Aorta (tissue), 5 donors: ENCODE results near the gene MEX3D. TPM values are rescaled to one million over a fixed set of nuclear protein-coding genes. Genes with fewer than 3 reads are reported as not detected.

Source experiments
- ATAC-seq: fragments of 200-7000 bp; cut with Tn5 transposase; one replicate; pipeline ENCODE4 v1.9.1; 2022; ENCODE audit warnings: moderate library complexity; ENCODE audit not compliant: low FRiP score
- DNase-seq, 2 donors: peaks; one replicate each; pipeline ENCODE4 v3.0.0-alpha.2; 2020
- H3K27ac ChIP-seq, 2 donors: one replicate each; pipeline ENCODE4 v1.5.1; 2013; ENCODE audit warnings: low read length in 2 of 2, mild to moderate bottlenecking in 2 of 2, moderate library complexity in 2 of 2, control low read depth in 1 of 2, inconsistent platforms in 1 of 2, low read depth in 1 of 2
- H3K27me3 ChIP-seq, 2 donors: one replicate each; pipeline ENCODE4 v1.6.1; 2013; ENCODE audit warnings: control low read depth in 1 of 2, low read length in 1 of 2, mild to moderate bottlenecking in 1 of 2, moderate library complexity in 1 of 2; ENCODE audit not compliant: insufficient read depth in 2 of 2, control insufficient read depth in 1 of 2
- H3K36me3 ChIP-seq, 2 donors: one replicate each; pipeline ENCODE4 v1.6.1; 2013; ENCODE audit warnings: control low read depth in 1 of 2, low read length in 1 of 2, mild to moderate bottlenecking in 1 of 2; ENCODE audit not compliant: insufficient read depth in 2 of 2, control insufficient read depth in 1 of 2
- H3K4me1 ChIP-seq, 2 donors: one replicate each; pipeline ENCODE4 v1.6.1; 2013; ENCODE audit warnings: low read length in 2 of 2, control low read depth in 1 of 2, mild to moderate bottlenecking in 1 of 2, moderate library complexity in 1 of 2; ENCODE audit not compliant: insufficient read depth in 2 of 2, control insufficient read depth in 1 of 2
- H3K4me3 ChIP-seq, 2 donors: one replicate each; pipeline ENCODE4 v1.5.1; 2013; ENCODE audit warnings: low read length in 2 of 2, control low read depth in 1 of 2, mild to moderate bottlenecking in 1 of 2
- H3K9me3 ChIP-seq: one replicate; pipeline ENCODE4 v1.6.1; 2013; ENCODE audit warnings: mild to moderate bottlenecking, low read length; ENCODE audit not compliant: control insufficient read depth
- WGBS, 2 donors: extraction: QIAGEN DNeasy Blood & Tissue Kit; methylation state at CpG; one replicate each; pipeline ENCODE4 v1.1.7; 2013; 5-methylcytosine and 5-hydroxymethylcytosine counted together
- intact Hi-C, 2 donors: fragments of 100-400 bp; cut with DNase I; formaldehyde crosslinking; loops; one replicate each; pipeline versions ENCODE4 v1.14.2 to v1.15.0; 2022
- polyA plus RNA-seq, 2 donors: library from polyadenylated mRNA; stranded (reverse); fragments of 200-250 nt; gene quantifications; one replicate each; pipeline ENCODE4 v1.2.3, GENCODE V29; 2013
- total RNA-seq, 2 donors: library from RNA; stranded (reverse); fragmentation: NEBNext Ultra II Directional; extraction: Animal tissue kit (Norgen Biotek cat#: 25700); gene quantifications; one replicate each; pipeline ENCODE4 v1.2.1, GENCODE V29; 2021
- donor health status: healthy with polysubstance abuse.
- donor health status: Bipolar disorder and iron deficiency.
- donor health status: DM: no; HTN: no; CAD: no.
- donor health status: DM: no; HTN: no; CAD: no.
- donor health status: DM: yes; HTN: yes; CAD: no.

Gene MEX3D
- total and polyA plus RNA-seq, 4 donors, result 3.6 to 20.5 (median 11.2) TPM

GRCh38 chr19:1610579-1610978, 42.5 kb upstream of the MEX3D start:
- 76% methylated on average over 11 of the region's 11 CpGs for WGBS, 2 donors

GRCh38 chr19:1609680-1610474, 41.8 kb upstream of the MEX3D start:
- H3K36me3 ChIP-seq, result peaks cover 0 to 2% of the 10 kb centered on the region in 2 donors
- WGBS, 2 donors, result 88 to 91% methylated on average over 16 of the region's 16 CpGs
- ATAC-seq, result no peak

More at GRCh38 chr19:1610579-1610978, 42.5 kb upstream of the MEX3D start:
- ATAC-seq (no peak), DNase-seq (no peak)
- no peaks in the 10 kb centered on the region for H3K4me1 ChIP-seq
- H3K27me3 ChIP-seq, result no peaks in the 10 kb centered on the region
- intact Hi-C loops, result no loop called here
- no peak overlapping the region for H3K27ac ChIP-seq
- peaks cover 0 to 8% of the 10 kb centered on the region in 2 donors for H3K36me3 ChIP-seq
- no peak overlapping the region for H3K4me3 ChIP-seq
- H3K9me3 ChIP-seq, result no peaks in the 10 kb centered on the region

GRCh38 chr19:1609103-1609396, 40.9 kb upstream of the MEX3D start:
- intact Hi-C loops, result loop anchor here in 1 of 2 donors (5.0 kb wide), 1 partner anchor 43 kb away; the partner anchor contains the start of gene TCF3
- no peaks in the 10 kb centered on the region for H3K27me3 ChIP-seq
- H3K4me1 ChIP-seq, result no peaks in the 10 kb centered on the region
- WGBS, 2 donors, result 52 to 53% methylated on average over 10 of the region's 10 CpGs
- H3K9me3 ChIP-seq, result no peaks in the 10 kb centered on the region
- no peak for DNase-seq
- H3K36me3 ChIP-seq, result no peaks in the 10 kb centered on the region
- ATAC-seq, result no peak
- H3K27ac ChIP-seq, result no peak overlapping the region
- no peak overlapping the region for H3K4me3 ChIP-seq

More at GRCh38 chr19:1609680-1610474, 41.8 kb upstream of the MEX3D start:
- H3K9me3 ChIP-seq, result no peaks in the 10 kb centered on the region
- no peaks in the 10 kb centered on the region for H3K4me1 ChIP-seq
- no peak for DNase-seq
- no peak overlapping the region for H3K27ac ChIP-seq
- no peaks in the 10 kb centered on the region for H3K27me3 ChIP-seq
- no peak overlapping the region for H3K4me3 ChIP-seq
- intact Hi-C loops, result loop anchor here in 1 of 2 donors (5.0 kb wide), 1 partner anchor 42 kb away; the partner anchor contains the start of gene TCF3

GRCh38 chr19:1608359-1609102, 40.4 kb upstream of the MEX3D start:
- H3K4me3 ChIP-seq, result no peak overlapping the region
- intact Hi-C loops, result loop anchor here in 1 of 2 donors (5.0 kb wide), 1 partner anchor 44 kb away; the partner anchor contains the start of gene TCF3
- H3K4me1 ChIP-seq, result no peaks in the 10 kb centered on the region
- no peak for DNase-seq
- H3K27ac ChIP-seq, result no peak overlapping the region
- H3K9me3 ChIP-seq, result no peaks in the 10 kb centered on the region
- no peaks in the 10 kb centered on the region for H3K27me3 ChIP-seq
- H3K36me3 ChIP-seq, result no peaks in the 10 kb centered on the region
- WGBS, 2 donors, result 69 to 71% methylated on average over 23 of the region's 23 CpGs
- no peak for ATAC-seq

GRCh38 chr19:1606138-1606651, 38.1 kb upstream of the MEX3D start:
- no peaks in the 10 kb centered on the region for H3K36me3 ChIP-seq
- no peak for DNase-seq
- ATAC-seq, result peak; percentile 3
- no peaks in the 10 kb centered on the region for H3K9me3 ChIP-seq
- peak overlapping the region in 1 of 2 donors; percentile 38 for H3K27ac ChIP-seq
- no peaks in the 10 kb centered on the region for H3K4me1 ChIP-seq
- peak overlapping the region in 1 of 2 donors; percentile 39 for H3K4me3 ChIP-seq
- H3K27me3 ChIP-seq, result no peaks in the 10 kb centered on the region
- intact Hi-C loops, result loop anchor here in 1 of 2 donors (5.0 kb wide), 1 partner anchor 46 kb away; the partner anchor contains the start of gene TCF3
- WGBS, 2 donors, result 4 to 7% methylated on average over 16 of the region's 16 CpGs

GRCh38 chr19:1605236-1606137, 37.4 kb upstream of the MEX3D start, which contains the start of gene UQCR11:
TSS of gene UQCR11 (minus strand) at chr19:1605462. CDS start at chr19:1605409, 53 bp downstream.
- Histone ChIP-seq H3K4me3 (peak within 1 kb of the TSS; percentile 85), H3K27ac (peak within 1 kb of the TSS in 1 of 2 donors; percentile 43), H3K27me3 (no peaks in the 10 kb centered on the region), H3K4me1 (no peaks in the 10 kb centered on the region), H3K9me3 (no peaks in the 10 kb centered on the region), H3K36me3 (no peaks in the 10 kb centered on the region)
- WGBS, 2 donors, result 0% methylated on average over 66 to 79 of the region's 79 CpGs
- intact Hi-C loops, result loop anchor here (1.0 to 5.0 kb wide), 2 partner anchors 47 to 48 kb away; partner anchors contain the start of gene TCF3 (in 1 of the 2)
- ATAC-seq (peak; percentile 96), DNase-seq (peak; percentile 97 to 98)

GRCh38 chr19:1602091-1602707, 34.1 kb upstream of the MEX3D start:
- WGBS, 2 donors, result 94 to 96% methylated on average over 21 of the region's 21 CpGs
- H3K9me3 ChIP-seq, result no peaks in the 10 kb centered on the region
- intact Hi-C loops, result no loop called here
- no peak overlapping the region for H3K27ac ChIP-seq
- H3K36me3 ChIP-seq, result peaks cover 0 to 5% of the 10 kb centered on the region in 2 donors
- H3K4me3 ChIP-seq, result no peak overlapping the region
- H3K27me3 ChIP-seq, result no peaks in the 10 kb centered on the region
- ATAC-seq (no peak), DNase-seq (no peak)
- H3K4me1 ChIP-seq, result no peaks in the 10 kb centered on the region
